Measurements from ENCODE around the gene PPARD.
A peak's percentile ranks its signal among the peaks of the same experiment; 100 is the strongest.

The PPARD gene

DNA sequence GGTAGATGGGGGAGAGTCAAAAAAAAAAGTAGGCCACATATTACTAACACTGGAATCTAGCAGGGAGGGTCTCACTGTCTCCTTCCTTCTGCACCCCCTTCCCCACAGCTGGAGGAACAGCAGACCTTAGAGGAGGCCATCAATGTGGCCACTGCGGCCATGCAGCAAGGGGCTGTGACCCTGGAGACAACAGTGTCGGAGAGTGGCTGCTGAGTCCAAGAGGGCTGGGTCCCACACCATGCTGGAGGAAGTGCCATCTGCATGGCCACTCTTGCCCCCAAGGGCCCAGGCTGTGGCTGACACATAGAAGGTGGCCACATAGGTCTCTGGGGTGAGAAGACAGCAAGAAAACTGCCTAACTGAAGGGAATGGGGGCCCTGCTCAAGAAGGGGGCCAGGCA lies 47.3 kb upstream of the PPARD start:
- TF ChIP-seq, protein P1, sequence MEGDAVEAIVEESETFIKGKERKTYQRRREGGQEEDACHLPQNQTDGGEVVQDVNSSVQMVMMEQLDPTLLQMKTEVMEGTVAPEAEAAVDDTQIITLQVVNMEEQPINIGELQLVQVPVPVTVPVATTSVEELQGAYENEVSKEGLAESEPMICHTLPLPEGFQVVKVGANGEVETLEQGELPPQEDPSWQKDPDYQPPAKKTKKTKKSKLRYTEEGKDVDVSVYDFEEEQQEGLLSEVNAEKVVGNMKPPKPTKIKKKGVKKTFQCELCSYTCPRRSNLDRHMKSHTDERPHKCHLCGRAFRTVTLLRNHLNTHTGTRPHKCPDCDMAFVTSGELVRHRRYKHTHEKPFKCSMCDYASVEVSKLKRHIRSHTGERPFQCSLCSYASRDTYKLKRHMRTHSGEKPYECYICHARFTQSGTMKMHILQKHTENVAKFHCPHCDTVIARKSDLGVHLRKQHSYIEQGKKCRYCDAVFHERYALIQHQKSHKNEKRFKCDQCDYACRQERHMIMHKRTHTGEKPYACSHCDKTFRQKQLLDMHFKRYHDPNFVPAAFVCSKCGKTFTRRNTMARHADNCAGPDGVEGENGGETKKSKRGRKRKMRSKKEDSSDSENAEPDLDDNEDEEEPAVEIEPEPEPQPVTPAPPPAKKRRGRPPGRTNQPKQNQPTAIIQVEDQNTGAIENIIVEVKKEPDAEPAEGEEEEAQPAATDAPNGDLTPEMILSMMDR (conservative IDR thresholded peaks at IDR 0.05; ENCODE audit: low read length) = no peak
- TF ChIP-seq EZH2phosphoT487 (IDR thresholded peaks at IDR 0.05; ENCODE audit: borderline replicate concordance) = no peak
- no peak overlapping the region for H2AFZ ChIP-seq (ENCODE audit: low read length)
- no peaks in the 10 kb centered on the region for H3K9me3 ChIP-seq (ENCODE audit: insufficient read depth, low read depth, low read length)
- H3K27me3 ChIP-seq (ENCODE audit: insufficient read depth, low read length, poor library complexity, severe bottlenecking) = no peaks in the 10 kb centered on the region
- H3F3A ChIP-seq (ENCODE audit: low read depth) = no peaks in the 10 kb centered on the region
- peaks cover 3% of the 10 kb centered on the region for H4K20me1 ChIP-seq (ENCODE audit: insufficient read depth, low read length, poor library complexity, severe bottlenecking)
- H3K9ac ChIP-seq (ENCODE audit: low read depth, low read length, poor library complexity, severe bottlenecking) = peak overlapping the region; percentile 98
- no peak overlapping the region for H3K4me3 ChIP-seq (ENCODE audit: low read length, poor library complexity, severe bottlenecking)
- peaks cover 24% of the 10 kb centered on the region for H3K79me2 ChIP-seq (ENCODE audit: insufficient read depth, low read length)
- peak overlapping the region; percentile 10 for H3K4me2 ChIP-seq (ENCODE audit: low read depth, low read length, poor library complexity, severe bottlenecking)
- peaks cover 50% of the 10 kb centered on the region for H3K4me1 ChIP-seq (ENCODE audit: insufficient read depth, low read length, poor library complexity, severe bottlenecking)
- H3K36me3 ChIP-seq (ENCODE audit: insufficient read depth, low read length) = peaks cover 17% of the 10 kb centered on the region; the same call in 1 of the 2 replicates
- H3K9me2 ChIP-seq (replicated peaks; ENCODE audit: low read depth, low read length) = no peaks in the 10 kb centered on the region

DNA sequence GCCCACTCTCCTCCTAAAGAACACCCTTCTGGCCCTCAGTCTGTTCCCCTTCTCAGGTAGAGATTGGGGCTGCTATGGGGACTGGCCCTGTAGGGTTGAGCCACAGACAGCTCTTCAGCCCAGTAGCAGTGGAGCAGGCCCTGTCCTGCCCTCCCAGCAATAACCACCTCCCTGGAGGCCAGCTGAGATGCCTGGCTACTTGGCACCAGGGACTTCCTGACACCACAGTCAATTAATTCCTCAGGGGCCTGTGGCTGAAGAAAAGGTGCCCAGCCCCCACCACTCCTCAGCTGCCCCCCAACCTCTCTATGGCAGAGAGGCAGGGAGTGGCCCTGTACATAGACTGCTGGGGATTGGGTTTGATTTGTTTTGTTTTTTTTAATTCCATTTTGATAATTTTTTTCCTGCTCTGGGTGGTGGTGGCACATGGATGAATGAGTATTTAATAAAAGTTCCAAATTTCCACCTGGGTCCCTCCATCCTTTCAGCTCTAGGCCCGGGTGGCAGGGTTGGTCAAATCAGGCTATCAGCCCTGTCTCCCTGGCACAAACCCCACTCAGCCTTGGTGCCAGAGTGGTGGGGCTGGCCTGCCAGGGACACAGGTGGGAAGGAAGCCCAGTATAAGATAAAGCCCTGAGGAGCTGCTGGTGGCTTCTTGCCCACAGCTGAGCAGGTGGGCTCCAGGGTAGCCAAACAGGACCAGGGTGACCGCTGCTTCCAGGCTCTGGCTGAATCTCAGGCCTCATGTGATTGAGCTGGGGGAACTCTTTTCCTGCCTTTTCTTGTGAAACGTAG lies 46.6 kb upstream of the PPARD start:
- Histone ChIP-seq H3F3A (ENCODE audit: low read depth) (no peaks in the 10 kb centered on the region), H3K9me2 (replicated peaks; ENCODE audit: low read depth, low read length) (no peaks in the 10 kb centered on the region), H4K20me1 (ENCODE audit: insufficient read depth, low read length, poor library complexity, severe bottlenecking) (peaks cover 9% of the 10 kb centered on the region), H3K9me3 (ENCODE audit: insufficient read depth, low read depth, low read length) (no peaks in the 10 kb centered on the region), H3K36me3 (ENCODE audit: insufficient read depth, low read length) (peaks cover 11% of the 10 kb centered on the region; the same call in 1 of the 2 replicates), H3K4me1 (ENCODE audit: insufficient read depth, low read length, poor library complexity, severe bottlenecking) (peaks cover 57% of the 10 kb centered on the region), H3K4me3 (ENCODE audit: low read length, poor library complexity, severe bottlenecking) (no peak overlapping the region), H2AFZ (ENCODE audit: low read length) (no peak overlapping the region), H3K9ac (ENCODE audit: low read depth, low read length, poor library complexity, severe bottlenecking) (peak overlapping the region; percentile 98), H3K4me2 (ENCODE audit: low read depth, low read length, poor library complexity, severe bottlenecking) (peak overlapping the region; percentile 10), H3K27me3 (ENCODE audit: insufficient read depth, low read length, poor library complexity, severe bottlenecking) (no peaks in the 10 kb centered on the region), H3K79me2 (ENCODE audit: insufficient read depth, low read length) (peaks cover 31% of the 10 kb centered on the region)
- TF ChIP-seq, protein P1 (conservative IDR thresholded peaks at IDR 0.05; ENCODE audit: low read length) = no peak
- no peak for TF ChIP-seq EZH2phosphoT487 (IDR thresholded peaks at IDR 0.05; ENCODE audit: borderline replicate concordance)

DNA sequence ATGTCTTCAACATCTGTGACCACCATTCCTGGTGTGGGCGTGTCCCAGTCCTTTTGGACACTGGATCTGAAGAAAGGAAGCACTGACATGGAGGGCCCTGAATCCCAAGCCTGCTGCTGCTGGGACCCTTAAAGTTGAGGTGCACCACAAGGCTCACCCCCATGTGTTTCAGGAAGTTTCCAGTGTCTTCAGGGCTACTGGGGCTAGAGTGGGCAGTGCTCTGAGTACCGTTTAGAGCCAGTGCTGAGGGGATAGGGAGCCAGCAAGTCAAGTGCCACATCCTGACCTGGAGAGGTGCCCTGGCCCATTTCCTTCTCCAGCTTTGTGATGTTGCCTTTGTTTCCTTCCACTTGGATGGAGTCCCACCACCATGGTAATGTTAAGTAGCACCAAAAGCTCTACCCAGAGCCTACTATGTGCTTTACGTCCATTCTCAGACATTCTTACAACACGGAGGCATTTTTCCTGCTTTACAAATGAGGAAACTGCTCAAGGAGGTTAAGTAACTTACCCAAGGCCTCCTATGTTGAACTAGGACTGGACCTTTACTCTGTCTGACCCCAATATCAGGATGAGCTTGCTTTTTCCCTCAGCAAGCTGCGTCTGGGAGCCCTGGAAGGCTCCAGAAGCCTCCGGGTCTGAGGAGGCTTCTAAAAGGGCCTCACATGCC lies 45.3 kb upstream of the PPARD start:
- peaks cover 65% of the 10 kb centered on the region for H3K4me1 ChIP-seq (ENCODE audit: insufficient read depth, low read length, poor library complexity, severe bottlenecking)
- peaks cover 15% of the 10 kb centered on the region for H4K20me1 ChIP-seq (ENCODE audit: insufficient read depth, low read length, poor library complexity, severe bottlenecking)
- peak overlapping the region; percentile 98 for H3K9ac ChIP-seq (ENCODE audit: low read depth, low read length, poor library complexity, severe bottlenecking)
- H3K9me2 ChIP-seq (replicated peaks; ENCODE audit: low read depth, low read length) = no peaks in the 10 kb centered on the region
- H3K4me3 ChIP-seq (ENCODE audit: low read length, poor library complexity, severe bottlenecking) = peak overlapping the region; percentile 91
- peaks cover 44% of the 10 kb centered on the region for H3K79me2 ChIP-seq (ENCODE audit: insufficient read depth, low read length)
- H3K4me2 ChIP-seq (ENCODE audit: low read depth, low read length, poor library complexity, severe bottlenecking) = peak overlapping the region; percentile 63
- H3K9me3 ChIP-seq (ENCODE audit: insufficient read depth, low read depth, low read length) = no peaks in the 10 kb centered on the region
- no peaks in the 10 kb centered on the region for H3F3A ChIP-seq (ENCODE audit: low read depth)
- H3K36me3 ChIP-seq (ENCODE audit: insufficient read depth, low read length) = no peaks in the 10 kb centered on the region; the same call in 1 of the 2 replicates
- no peak for TF ChIP-seq EZH2phosphoT487 (IDR thresholded peaks at IDR 0.05; ENCODE audit: borderline replicate concordance)
- TF ChIP-seq, protein P1 (conservative IDR thresholded peaks at IDR 0.05; ENCODE audit: low read length) = no peak
- H2AFZ ChIP-seq (ENCODE audit: low read length) = no peak overlapping the region
- no peaks in the 10 kb centered on the region for H3K27me3 ChIP-seq (ENCODE audit: insufficient read depth, low read length, poor library complexity, severe bottlenecking)
